SHP77 treated with DMSO at 0.1 percent for 48 hours (cell line): ENCODE measurements around the gene PMPCA.

Source experiments
- DNase-seq: peaks from one replicate; lab custom pipeline; 2025; lab: John Stamatoyannopoulos, UW

The PMPCA gene

GRCh38 chr9:136410500-136411287, at the start of gene PMPCA, which contains the start of gene ENTR1:
Gene PMPCA (plus strand): TSS chr9:136410658. CDS start chr9:136410669, 11 bp downstream.
Gene ENTR1 (minus strand): TSS chr9:136410614. CDS start chr9:136410397, 217 bp downstream.
- DNase-seq: peak; percentile 34

- no peak for DNase-seq
Measured at GRCh38 chr9:136361047-136361753, 49.3 kb upstream of the PMPCA start.

DNA sequence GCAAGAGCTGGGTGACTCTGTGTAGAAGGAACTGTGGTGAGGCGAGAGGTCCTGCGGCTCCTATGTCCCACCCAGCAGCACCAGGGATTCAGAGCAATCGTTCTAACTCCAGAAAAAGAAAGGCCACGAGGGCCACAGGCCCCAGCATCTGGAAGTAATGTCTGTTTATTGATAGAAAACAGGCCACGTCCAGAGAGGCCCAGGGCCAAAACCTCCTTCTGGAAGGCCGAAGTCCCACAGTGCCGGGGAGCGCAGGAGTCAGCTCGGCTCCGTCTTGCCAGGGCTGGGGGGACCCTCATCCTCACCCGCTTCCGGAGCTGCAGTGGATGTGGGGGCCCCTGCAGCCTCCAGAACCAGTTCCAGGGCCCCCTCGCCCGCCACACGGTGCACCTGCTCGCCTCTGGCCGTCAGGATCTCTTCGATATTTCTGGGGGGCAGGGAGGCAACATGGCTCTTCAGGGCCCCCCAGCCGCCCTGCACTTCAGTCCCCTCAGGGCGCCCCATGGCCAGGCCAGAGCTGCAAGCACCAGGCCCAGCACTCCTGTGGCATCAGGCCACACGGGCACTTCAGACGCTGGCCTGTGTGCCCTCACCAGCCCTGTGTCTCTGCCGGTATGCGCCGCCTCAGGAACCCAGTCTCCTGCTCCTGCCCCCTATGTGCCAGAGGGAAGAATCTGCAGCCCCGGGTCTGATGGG, 48.6 kb upstream of the PMPCA start:
- no peak for DNase-seq

DNA sequence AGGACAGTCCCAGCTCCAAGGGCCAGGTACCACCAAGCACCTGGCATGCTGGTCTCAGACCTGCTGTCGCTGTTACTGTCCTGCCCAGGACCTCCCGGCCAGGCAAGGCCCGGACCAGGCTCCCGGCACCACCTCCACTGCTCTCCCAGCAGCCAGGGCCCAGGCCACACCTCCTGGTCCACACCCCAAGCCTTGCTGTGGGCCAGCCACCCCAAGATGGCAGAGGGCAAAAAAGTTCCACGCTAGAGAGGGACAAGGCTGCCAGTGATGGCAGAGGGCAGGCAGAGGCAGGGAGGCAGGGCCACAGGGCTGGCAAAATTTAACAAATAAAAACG, 48.0 kb upstream of the PMPCA start:
- DNase-seq: no peak

GRCh38 chr9:136363106-136363948, 47.1 kb upstream of the PMPCA start, which contains the start of gene DNLZ:
Gene DNLZ (minus strand): TSS chr9:136363744. CDS start chr9:136363714, 30 bp downstream.
- DNase-seq: peak; percentile 65

- no peak for DNase-seq
Measured at GRCh38 chr9:136363949-136364748, 46.3 kb upstream of the PMPCA start.

DNA sequence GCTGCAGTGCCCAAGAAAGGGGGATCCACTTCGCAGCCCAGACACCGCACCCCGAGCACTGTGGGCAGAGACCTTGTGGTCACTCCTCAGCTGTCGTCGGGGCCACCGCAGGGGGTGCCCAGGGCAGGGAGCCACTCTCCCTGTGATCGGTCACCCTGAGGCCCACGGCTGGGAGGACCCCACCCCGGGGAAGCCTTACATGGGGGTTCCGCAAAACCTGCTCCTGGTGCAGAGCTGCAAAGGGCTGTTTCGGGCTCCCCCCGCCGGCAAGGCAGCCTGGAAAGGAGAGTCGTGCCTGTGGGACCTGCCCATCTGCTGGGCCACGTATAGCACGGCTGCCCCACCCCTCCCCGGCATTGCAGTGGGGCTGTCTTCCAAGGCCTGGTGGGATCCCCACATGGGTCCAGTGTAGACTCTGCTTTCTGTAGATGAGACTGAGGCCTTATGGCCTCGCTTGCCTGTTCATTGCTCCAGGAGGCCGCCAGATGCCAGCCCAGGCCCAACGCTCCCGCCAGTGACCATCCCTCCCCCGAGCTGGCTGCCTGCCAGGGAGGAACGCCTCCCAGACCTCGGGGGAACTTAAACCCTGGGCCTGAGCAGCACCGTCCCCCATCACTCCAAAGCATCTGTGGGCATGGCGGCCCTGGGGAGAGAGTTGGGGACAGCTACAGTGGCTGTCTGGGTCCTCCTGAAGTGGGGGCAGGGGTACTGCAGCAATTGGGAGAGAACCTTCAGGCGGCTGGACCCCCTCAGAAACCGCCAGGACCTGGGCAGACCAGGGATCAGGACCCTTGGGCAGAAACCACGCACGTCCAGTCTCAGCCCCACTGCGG, 45.3 kb upstream of the PMPCA start:
- no peak for DNase-seq

- no peak for DNase-seq
Measured at GRCh38 chr9:136365775-136366222, 44.7 kb upstream of the PMPCA start.

- no peak for DNase-seq
Measured at GRCh38 chr9:136366826-136367225, 43.6 kb upstream of the PMPCA start.

DNA sequence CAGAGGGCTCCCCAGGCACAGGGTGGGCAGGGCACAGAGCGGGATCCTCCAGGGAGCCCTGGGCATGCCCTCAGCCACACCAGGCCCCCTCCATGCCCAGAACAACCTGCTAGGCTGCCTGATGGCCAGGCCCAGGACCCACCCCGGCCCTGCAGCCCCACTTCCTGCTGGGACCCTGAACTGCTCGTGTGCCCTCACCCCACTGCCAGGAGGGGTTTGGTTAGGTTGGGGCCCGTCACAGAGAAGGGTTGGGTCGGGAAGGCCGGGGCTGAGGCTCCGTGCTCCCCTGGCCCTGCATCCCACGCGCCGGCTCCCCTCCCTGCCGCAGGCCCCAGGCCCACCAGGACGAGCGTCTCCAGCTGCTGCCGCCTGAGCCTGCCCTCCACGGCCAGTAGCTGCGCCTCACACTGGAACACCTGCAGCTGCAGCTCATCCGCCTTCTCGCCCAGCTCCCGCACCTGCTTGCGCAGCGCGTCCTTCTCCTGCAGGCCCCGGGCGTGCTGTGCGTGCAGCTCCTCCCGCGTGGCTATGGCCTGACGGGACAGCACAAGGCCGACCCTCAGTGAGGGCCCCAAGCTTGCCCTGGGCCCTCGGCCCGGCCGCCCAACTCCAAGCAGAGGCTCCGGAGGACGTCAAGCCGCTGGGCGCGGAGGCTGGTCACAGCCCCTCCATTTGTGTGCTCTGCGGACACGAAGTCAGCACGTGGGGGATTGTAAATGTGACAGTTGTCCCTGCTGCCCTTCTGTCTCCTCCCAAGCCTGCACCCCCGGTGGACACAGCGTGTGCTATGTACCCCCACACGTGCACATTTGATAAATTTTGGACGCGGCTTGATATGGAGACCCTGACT, 42.9 kb upstream of the PMPCA start:
- peak; percentile 37 for DNase-seq

GRCh38 chr9:136368190-136368589, 42.3 kb upstream of the PMPCA start:
- DNase-seq: no peak

DNA sequence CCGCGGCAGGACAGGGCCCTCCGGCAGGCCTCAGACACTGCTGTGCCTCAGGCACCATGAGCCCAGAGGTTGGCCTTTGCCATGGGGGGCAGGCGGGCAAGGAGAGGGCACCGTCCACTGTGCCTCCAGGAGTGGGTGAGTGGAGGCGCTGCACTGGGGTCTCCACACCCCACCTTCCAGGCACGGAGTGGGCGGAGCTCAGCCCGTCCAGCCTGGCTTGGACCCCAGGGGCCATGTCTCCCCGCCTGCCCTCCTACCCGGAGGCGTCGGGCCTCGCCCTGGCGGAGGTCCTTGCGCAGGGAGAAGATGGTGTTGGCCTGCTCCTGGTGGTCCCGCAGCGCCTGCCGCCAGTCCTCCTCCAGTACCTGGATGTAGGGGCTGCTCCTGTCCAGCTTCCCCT, 40.4 kb upstream of the PMPCA start:
- no peak for DNase-seq

DNA sequence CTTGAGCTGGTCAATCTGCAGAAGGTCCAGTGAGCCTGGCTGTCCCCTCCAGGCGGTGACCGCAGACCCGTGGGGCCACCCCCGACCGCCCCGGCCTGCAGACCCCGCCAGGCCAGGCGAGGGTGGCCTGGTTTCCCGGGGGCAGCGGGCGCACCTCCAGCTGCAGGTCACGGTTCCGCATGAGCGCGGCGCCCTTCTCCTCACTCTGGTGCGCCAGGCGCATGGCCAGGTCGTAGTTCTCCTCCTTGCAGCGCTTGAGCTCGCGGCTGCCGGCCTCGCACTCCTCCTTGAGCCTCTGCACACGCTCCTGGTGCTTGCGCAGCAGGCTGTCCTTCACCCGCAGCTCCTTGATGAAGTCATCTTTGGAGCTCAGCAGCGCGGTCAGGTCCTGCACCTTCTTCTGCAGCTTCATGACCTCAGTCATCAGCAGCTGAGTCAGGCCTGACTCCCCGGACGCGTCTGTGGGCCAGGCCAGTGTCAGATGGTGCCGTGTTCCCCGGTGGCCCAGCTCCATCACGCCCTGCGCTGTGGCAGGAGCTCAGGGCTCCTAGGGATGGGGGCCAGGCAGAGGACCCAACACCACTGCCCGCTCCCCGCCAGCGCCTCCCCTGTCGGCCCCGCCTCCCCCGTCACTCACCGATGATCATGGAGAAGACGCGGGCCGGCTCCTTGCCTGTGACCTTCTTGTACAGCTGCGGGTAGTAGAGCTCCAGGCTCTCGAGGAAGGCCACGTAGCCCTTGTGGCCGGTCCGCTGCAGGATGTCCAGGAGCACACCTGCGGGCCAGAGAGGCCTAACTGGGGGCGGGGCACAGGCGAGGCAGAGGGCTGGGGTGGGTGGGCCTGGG, 39.5 kb upstream of the PMPCA start:
- no peak for DNase-seq

DNA sequence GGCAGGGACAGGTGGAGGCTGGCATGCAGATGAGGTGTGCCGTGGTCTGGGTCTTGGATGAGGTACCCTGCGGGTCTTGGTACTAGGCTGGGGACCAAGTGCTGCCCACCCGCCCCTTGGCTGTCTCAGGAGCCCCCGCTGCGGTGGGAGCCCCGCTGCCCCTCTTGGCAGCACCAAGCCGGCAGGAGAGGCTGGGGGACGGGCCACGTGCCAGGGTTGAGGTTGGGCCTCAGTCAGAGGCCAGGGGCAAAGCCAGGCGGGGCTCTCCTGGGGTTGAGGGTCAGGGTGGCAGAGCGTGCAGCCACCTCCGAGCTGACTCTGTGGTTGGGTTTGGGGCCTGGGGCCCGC, 39.0 kb upstream of the PMPCA start:
- no peak for DNase-seq

DNA sequence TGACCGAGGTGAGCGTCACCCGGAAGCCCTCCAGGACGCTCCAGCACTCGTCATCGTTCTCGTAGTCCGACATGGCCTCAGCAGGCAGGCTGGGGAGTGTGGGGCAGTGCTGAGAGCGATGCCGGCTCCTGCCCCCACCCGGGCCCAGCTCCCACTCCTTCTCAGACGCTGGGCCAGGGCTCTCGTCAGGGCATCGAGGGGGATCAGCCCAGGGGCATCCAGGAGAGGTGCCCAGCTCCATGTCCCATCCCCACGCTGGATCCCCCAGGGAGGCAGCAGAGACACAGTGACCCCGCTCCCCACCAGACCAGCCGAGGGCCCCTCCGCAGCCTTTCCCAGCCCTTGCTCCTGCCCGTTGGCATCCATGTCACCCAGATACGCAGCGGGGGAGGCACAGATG, 38.5 kb upstream of the PMPCA start:
- no peak for DNase-seq

DNA sequence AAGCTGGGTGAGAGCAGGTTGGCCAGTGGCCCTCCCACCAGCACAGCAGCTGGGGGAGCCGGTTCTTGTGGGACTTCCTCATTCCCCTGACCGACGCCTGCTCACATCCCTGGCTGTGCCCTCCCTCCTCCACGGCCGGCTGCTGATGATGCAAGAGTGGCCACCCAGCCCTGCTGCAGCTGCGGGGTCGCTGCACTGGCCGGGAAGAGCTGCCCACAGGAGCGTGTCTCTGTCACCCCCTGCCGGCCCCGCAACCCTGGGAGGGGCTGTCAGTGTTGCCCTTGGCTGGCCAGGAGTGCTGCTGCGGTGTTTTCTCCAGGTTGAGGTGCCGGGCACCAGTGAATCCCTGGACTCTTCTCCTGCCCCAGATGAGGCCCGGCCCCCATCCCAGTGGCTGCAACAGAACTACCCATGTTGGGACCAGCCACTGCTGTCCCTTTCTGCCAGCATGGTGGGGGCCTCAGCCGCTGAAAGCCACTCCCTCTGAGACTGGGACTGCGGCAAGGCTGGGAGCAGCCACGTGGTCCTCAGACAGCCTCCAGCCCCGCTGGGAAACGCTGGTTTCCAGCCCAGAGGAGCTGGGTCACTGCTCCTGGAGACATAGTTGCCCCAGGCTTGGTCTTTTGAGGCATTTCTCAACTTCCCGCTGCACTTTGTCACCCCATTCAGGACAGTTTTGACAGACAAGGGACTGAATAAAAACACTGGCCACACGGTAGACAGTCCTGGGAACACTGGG, 37.7 kb upstream of the PMPCA start:
- peak; percentile 20 for DNase-seq
